Dendritic cell treated with granulocyte-macrophage colony-stimulating factor and Interleukin-4, amounts not matched to agents 40 ng/mL and 50 ng/mL, for 4 days (primary cell): ENCODE data around the gene ATP6V0D1.
"Not testable (repeated sequence)": the region's sequence is repeated elsewhere in the genome, so short reads cannot be mapped to it uniquely, and the experiment has no call there.

Experiments used
- H3K27ac Mint-ChIP-seq: one replicate; pipeline ENCODE4 v1.8.0; 2022; ENCODE audit warnings: mild to moderate bottlenecking, mixed read lengths
- H3K27me3 Mint-ChIP-seq: one replicate; pipeline ENCODE4 v1.8.0; 2022; ENCODE audit warnings: mild to moderate bottlenecking, mixed read lengths
- H3K36me3 Mint-ChIP-seq: one replicate; pipeline ENCODE4 v1.8.0; 2022; ENCODE audit warnings: low read depth, mixed read lengths
- H3K4me1 Mint-ChIP-seq: one replicate; pipeline ENCODE4 v1.8.0; 2022; ENCODE audit warnings: low read depth, mixed read lengths
- H3K4me3 Mint-ChIP-seq: one replicate; pipeline ENCODE4 v1.8.0; 2022; ENCODE audit warnings: mild to moderate bottlenecking, moderate library complexity, mixed read lengths
- H3K9me3 Mint-ChIP-seq: one replicate; pipeline ENCODE4 v1.8.0; 2022; ENCODE audit warnings: mixed read lengths
- intact Hi-C: fragments of 100-400 bp; cut with micrococcal nuclease; formaldehyde crosslinking; loops from one replicate; pipeline ENCODE4 v1.15.0; 2022

The ATP6V0D1 gene

GRCh38 chr16:67415872-67416793 is 64.8 kb downstream of the ATP6V0D1 start, which contains the start of gene ZDHHC1:
Gene ZDHHC1 (minus strand): TSS chr16:67416477. CDS start chr16:67407775, 8,702 bp downstream.
- Mint-ChIP-seq H3K9me3 (no peaks in the 10 kb centered on the region), H3K4me1 (peaks cover 24% of the 10 kb centered on the region), H3K4me3 (peak within 1 kb of the TSS; percentile 75), H3K27me3 (peaks cover 47% of the 10 kb centered on the region), H3K36me3 (no peaks in the 10 kb centered on the region), H3K27ac (peak within 1 kb of the TSS; percentile 72)
- intact Hi-C loops: no loop called here

GRCh38 chr16:67415421-67415820 is 65.5 kb downstream of the ATP6V0D1 start:
- peak overlapping the region; percentile 75 for H3K4me3 Mint-ChIP-seq
- intact Hi-C loops, H3K36me3 Mint-ChIP-seq, H3K9me3 Mint-ChIP-seq: not testable (repeated sequence)
- H3K4me1 Mint-ChIP-seq: peaks cover 24% of the 10 kb centered on the region
- H3K27me3 Mint-ChIP-seq: peaks cover 44% of the 10 kb centered on the region
- H3K27ac Mint-ChIP-seq: peak overlapping the region; percentile 18

DNA sequence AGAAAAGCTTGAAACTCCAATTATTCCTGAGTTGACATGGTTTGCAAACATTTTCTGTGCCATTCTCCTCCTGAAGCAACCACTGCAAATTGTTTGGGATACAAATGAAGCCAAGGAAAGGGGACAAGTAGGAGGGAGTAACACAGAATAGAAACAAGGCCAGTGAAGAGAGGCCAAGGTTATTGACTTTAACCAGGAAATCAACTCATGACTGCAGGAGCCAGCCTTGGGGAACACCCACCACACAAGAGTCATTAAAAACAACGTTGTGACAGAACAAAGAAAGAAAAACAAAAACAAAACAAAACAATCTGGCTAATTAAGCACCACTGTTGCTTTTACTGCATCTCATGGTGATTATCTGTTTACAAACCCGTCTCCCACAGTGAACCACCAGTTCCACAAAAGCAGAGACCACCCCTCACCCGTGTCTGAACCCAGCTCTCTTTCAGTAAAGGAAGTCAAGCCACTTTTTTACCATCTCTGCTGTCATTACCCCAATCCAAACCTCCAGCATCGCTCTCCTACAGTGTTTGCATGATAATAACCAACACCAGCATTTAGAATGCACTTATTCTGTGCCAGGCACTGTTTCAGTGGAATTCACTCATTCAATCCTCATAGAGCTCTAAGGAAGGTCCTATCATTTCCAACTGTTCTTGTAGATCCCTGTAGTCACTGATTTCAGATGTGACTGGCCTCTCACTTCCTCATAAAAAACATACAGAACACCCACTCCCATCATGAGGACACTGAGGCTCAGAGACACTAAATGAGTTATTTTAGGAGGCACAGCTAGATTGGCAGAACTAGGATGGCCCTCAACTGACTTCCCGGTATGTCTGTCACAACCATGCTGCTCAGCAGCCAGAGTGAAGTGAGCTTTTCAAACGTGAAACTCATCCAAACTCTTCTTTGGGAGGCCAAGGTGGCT is 66.7 kb downstream of the ATP6V0D1 start:
- H3K27ac Mint-ChIP-seq: peak overlapping the region; percentile 71
- peaks cover 41% of the 10 kb centered on the region for H3K27me3 Mint-ChIP-seq
- H3K4me3 Mint-ChIP-seq: no peak overlapping the region
- no peaks in the 10 kb centered on the region for H3K36me3 Mint-ChIP-seq
- H3K4me1 Mint-ChIP-seq: peaks cover 24% of the 10 kb centered on the region
- intact Hi-C loops: loop anchor here (5.0 kb wide), 1 partner anchor 42 kb away; no protein-coding TSS in a partner anchor
- H3K9me3 Mint-ChIP-seq: no peaks in the 10 kb centered on the region

DNA sequence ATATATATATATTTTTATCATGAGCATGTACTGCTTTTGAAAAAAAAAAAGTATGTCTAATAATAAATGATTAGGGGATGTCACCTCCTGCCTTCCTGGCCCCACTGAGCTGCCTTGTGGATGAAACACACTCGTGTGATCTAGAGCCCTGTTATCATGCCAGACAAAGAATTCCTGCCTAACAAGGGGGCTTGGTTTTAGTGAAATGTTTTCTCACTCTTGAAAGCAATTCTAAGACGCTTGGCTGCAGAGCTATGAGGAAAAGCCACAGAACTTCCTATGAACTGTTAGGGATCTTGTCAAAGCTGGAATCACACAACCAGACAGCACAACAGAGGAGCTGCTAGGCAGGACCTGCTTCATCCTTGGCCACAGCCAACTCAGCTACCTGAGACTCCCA is 68.7 kb downstream of the ATP6V0D1 start:
- H3K4me1 Mint-ChIP-seq: peaks cover 32% of the 10 kb centered on the region
- no peak overlapping the region for H3K4me3 Mint-ChIP-seq
- peaks cover 32% of the 10 kb centered on the region for H3K27me3 Mint-ChIP-seq
- intact Hi-C loops: loop anchor here (5.0 kb wide), 1 partner anchor 40 kb away; no protein-coding TSS in a partner anchor
- H3K9me3 Mint-ChIP-seq: no peaks in the 10 kb centered on the region
- no peaks in the 10 kb centered on the region for H3K36me3 Mint-ChIP-seq
- H3K27ac Mint-ChIP-seq: no peak overlapping the region

GRCh38 chr16:67411339-67411738 is 69.6 kb downstream of the ATP6V0D1 start:
- H3K36me3 Mint-ChIP-seq: no peaks in the 10 kb centered on the region

GRCh38 chr16:67409631-67410030 is 71.3 kb downstream of the ATP6V0D1 start:
- Mint-ChIP-seq H3K4me1 (peaks cover 17% of the 10 kb centered on the region), H3K27ac (no peak overlapping the region), H3K4me3 (no peak overlapping the region), H3K9me3 (no peaks in the 10 kb centered on the region), H3K27me3 (peaks cover 25% of the 10 kb centered on the region), H3K36me3 (no peaks in the 10 kb centered on the region)
- intact Hi-C loops: loop anchor here (5.0 kb wide), 1 partner anchor 37 kb away; no protein-coding TSS in a partner anchor

More at GRCh38 chr16:67411339-67411738, 69.6 kb downstream of the ATP6V0D1 start:
- intact Hi-C loops: loop anchor here (5.0 kb wide), 1 partner anchor 39 kb away; no protein-coding TSS in a partner anchor
- H3K27ac Mint-ChIP-seq: no peak overlapping the region
- H3K9me3 Mint-ChIP-seq: no peaks in the 10 kb centered on the region
- H3K4me3 Mint-ChIP-seq: no peak overlapping the region
- peaks cover 23% of the 10 kb centered on the region for H3K27me3 Mint-ChIP-seq
- H3K4me1 Mint-ChIP-seq: peaks cover 27% of the 10 kb centered on the region

GRCh38 chr16:67407788-67408452 is 73.0 kb downstream of the ATP6V0D1 start:
- Mint-ChIP-seq H3K27me3 (peaks cover 24% of the 10 kb centered on the region), H3K4me3 (no peak overlapping the region), H3K36me3 (no peaks in the 10 kb centered on the region), H3K9me3 (no peaks in the 10 kb centered on the region), H3K27ac (no peak overlapping the region), H3K4me1 (peaks cover 8% of the 10 kb centered on the region)
- intact Hi-C loops: no loop called here

DNA sequence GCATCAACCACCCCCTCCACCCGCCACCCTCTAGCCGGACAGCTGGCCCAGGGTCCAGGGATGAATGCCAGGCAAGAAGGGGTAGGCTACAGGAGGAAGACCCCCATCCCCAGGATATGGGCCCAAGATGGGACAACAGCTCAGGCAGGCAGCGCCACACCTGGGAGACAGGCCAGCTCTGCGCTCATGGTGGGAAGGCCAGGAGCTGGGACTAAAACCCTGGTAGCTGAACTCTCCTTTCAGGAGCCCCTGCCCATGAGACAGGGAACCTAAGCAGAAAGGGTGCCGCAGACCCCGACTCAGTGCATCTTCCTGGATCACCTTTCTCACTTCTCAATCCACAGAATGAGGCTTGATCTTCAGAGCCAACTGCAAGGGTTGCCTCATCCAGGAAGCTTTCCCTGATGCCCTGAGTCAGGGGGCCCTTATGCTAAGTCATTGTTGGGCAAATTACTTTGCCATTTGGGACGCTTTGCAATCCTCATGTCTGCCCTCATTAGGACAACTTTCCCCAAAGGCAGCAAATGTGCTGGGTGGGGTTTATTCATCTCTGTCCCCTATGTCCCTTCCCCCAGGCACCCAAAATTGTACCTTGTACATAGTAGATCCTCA is 73.7 kb downstream of the ATP6V0D1 start:
- H3K36me3 Mint-ChIP-seq: no peaks in the 10 kb centered on the region
- H3K27me3 Mint-ChIP-seq: peaks cover 22% of the 10 kb centered on the region
- H3K27ac Mint-ChIP-seq: no peak overlapping the region
- intact Hi-C loops: no loop called here
- H3K4me1 Mint-ChIP-seq: peaks cover 8% of the 10 kb centered on the region
- H3K9me3 Mint-ChIP-seq: no peaks in the 10 kb centered on the region
- H3K4me3 Mint-ChIP-seq: no peak overlapping the region

- no peaks in the 10 kb centered on the region for H3K9me3 Mint-ChIP-seq
- peaks cover 29% of the 10 kb centered on the region for H3K27me3 Mint-ChIP-seq
- H3K27ac Mint-ChIP-seq: no peak overlapping the region
- peaks cover 8% of the 10 kb centered on the region for H3K4me1 Mint-ChIP-seq
- no peaks in the 10 kb centered on the region for H3K36me3 Mint-ChIP-seq
- no peak overlapping the region for H3K4me3 Mint-ChIP-seq
- intact Hi-C loops: no loop called here
Measured at GRCh38 chr16:67406111-67406971, 74.6 kb downstream of the ATP6V0D1 start.

- no peaks in the 10 kb centered on the region for H3K36me3 Mint-ChIP-seq
- no peaks in the 10 kb centered on the region for H3K9me3 Mint-ChIP-seq
- intact Hi-C loops: no loop called here
- peaks cover 8% of the 10 kb centered on the region for H3K4me1 Mint-ChIP-seq
- H3K27me3 Mint-ChIP-seq: peaks cover 37% of the 10 kb centered on the region
- H3K27ac Mint-ChIP-seq: no peak overlapping the region
- no peak overlapping the region for H3K4me3 Mint-ChIP-seq
Measured at GRCh38 chr16:67405336-67405735, 75.6 kb downstream of the ATP6V0D1 start.

DNA sequence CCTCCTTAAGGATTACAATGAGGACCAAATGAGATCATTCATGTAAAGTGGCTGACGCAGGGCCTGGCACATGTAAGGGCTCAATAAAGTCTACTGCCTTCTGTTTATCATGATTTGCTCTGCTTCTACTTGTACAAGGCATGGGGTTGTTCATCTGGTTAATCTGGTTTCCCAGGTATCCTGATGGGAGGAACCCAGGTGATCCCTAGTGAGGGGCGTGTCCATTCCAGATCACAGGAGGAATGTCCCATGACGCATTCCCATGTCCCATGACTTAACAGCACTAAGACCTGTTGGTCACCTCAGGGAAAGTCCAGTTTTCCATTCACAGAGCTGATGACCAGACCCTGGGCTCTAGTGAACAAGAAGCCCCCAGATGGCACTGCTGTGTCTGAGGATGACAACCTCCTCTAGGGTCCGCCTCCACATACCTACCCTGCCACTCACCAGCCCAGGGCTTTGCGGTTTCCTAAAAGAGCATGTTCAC is 76.2 kb downstream of the ATP6V0D1 start:
- intact Hi-C loops: no loop called here
- H3K9me3 Mint-ChIP-seq: no peaks in the 10 kb centered on the region
- no peak overlapping the region for H3K27ac Mint-ChIP-seq
- H3K4me3 Mint-ChIP-seq: no peak overlapping the region
- H3K27me3 Mint-ChIP-seq: peaks cover 33% of the 10 kb centered on the region
- H3K36me3 Mint-ChIP-seq: no peaks in the 10 kb centered on the region
- H3K4me1 Mint-ChIP-seq: peaks cover 8% of the 10 kb centered on the region

DNA sequence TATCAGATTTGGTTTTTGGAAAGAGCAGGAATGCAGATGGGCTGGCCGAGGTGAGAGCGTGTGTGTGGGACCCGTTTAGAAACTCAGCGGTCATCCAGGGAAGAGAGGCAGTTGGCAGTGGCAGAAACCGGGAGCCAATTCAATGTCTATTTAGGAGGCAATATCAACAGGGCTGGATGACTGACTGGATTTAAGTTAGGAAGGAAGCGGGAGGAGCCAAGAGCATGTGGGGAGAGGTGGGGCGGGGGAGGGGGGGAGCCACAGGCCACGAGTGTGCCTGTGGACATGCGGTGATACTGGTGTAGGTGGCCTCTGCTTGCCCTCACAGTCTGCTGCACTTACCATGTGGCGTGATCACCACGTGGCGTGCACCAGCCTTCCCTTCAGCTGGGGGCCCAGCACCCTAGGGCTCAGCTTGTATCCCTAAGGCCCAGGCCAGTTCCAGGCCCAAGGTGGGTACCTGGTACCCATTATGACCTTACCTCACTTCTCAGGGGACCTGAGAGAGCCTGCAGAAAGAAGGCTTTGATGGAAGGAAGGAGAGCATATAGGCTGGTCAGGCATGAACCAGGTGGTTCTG is 76.9 kb downstream of the ATP6V0D1 start:
- peaks cover 14% of the 10 kb centered on the region for H3K4me1 Mint-ChIP-seq
- H3K27me3 Mint-ChIP-seq: peaks cover 40% of the 10 kb centered on the region
- intact Hi-C loops: no loop called here
- H3K4me3 Mint-ChIP-seq: no peak overlapping the region
- H3K36me3 Mint-ChIP-seq: no peaks in the 10 kb centered on the region
- H3K27ac Mint-ChIP-seq: no peak overlapping the region
- no peaks in the 10 kb centered on the region for H3K9me3 Mint-ChIP-seq
